HepG2 (cell line): ENCODE measurements around the gene MCEE. TPM values are rescaled to one million over a fixed set of nuclear protein-coding genes. Genes with fewer than 3 reads are reported as not detected.

Source experiments
- DDIT3 ChIP-seq: sonication (generic); formaldehyde crosslinking; IDR thresholded peaks from 2 replicates; pipeline ENCODE4 v1.4.0; 2020; ENCODE audit warnings: mild to moderate bottlenecking, missing genetic modification reagents
- DNMT3B ChIP-seq: conservative IDR thresholded peaks from 2 replicates; pipeline ENCODE4 v1.6.1; 2016; ENCODE audit warnings: missing biosample characterization, control low read depth
- FIP1L1 ChIP-seq: fragments of 200-400 bp; formaldehyde crosslinking; IDR thresholded peaks from 2 replicates; pipeline ENCODE4 v1.6.1; 2018; ENCODE audit warnings: low read depth, mild to moderate bottlenecking, low read length, moderate library complexity, borderline replicate concordance; ENCODE audit not compliant: insufficient read depth
- FOXJ3 ChIP-seq: sonication (generic); formaldehyde crosslinking; IDR thresholded peaks from 2 replicates; pipeline ENCODE4 v1.4.0; 2020; ENCODE audit warnings: missing genetic modification reagents, mild to moderate bottlenecking, borderline replicate concordance
- FOXK2 ChIP-seq: fragments of 450-650 bp; IDR thresholded peaks from 2 replicates; pipeline ENCODE4 v1.6.1; 2016
- KDM5B ChIP-seq: sonication (generic); formaldehyde crosslinking; IDR thresholded peaks from 2 replicates; pipeline ENCODE4 v1.4.0; 2020; ENCODE audit warnings: missing genetic modification reagents, mild to moderate bottlenecking, borderline replicate concordance
- KLF6 ChIP-seq: IDR thresholded peaks from 2 replicates; pipeline ENCODE4 v1.8.0; 2016; ENCODE audit warnings: missing biosample characterization, missing genetic modification reagents
- MTF1 ChIP-seq: sonication (generic); formaldehyde crosslinking; IDR thresholded peaks from 2 replicates; pipeline ENCODE4 v1.5.0; 2020; ENCODE audit warnings: missing genetic modification reagents
- PITX1 ChIP-seq: sonication (generic); formaldehyde crosslinking; IDR thresholded peaks from 2 replicates; pipeline ENCODE4 v1.5.1; 2020; ENCODE audit warnings: mild to moderate bottlenecking, missing genetic modification reagents
- PRMT3 ChIP-seq: sonication (generic); formaldehyde crosslinking; IDR thresholded peaks from 2 replicates; pipeline ENCODE4 v1.8.1; 2022; ENCODE audit warnings: low read depth, mild to moderate bottlenecking, moderate library complexity, missing genetic modification reagents, borderline replicate concordance
- RARA ChIP-seq: IDR thresholded peaks from 2 replicates; pipeline ENCODE4 v1.6.1; 2016; ENCODE audit warnings: missing genetic modification reagents, missing compliant biosample characterization
- RFXANK ChIP-seq: IDR thresholded peaks from 2 replicates; pipeline ENCODE4 v1.6.1; 2016
- SATB2 ChIP-seq: sonication (generic); formaldehyde crosslinking; IDR thresholded peaks from 2 replicates; pipeline ENCODE4 v1.5.0; 2020; ENCODE audit warnings: missing genetic modification reagents
- SCMH1 ChIP-seq: sonication (generic); formaldehyde crosslinking; IDR thresholded peaks from 2 replicates; pipeline ENCODE4 v1.9.0; 2021; ENCODE audit warnings: missing genetic modification reagents, mild to moderate bottlenecking, borderline replicate concordance
- SMARCC2 ChIP-seq: fragments of 450-650 bp; IDR thresholded peaks from 2 replicates; pipeline ENCODE4 v1.6.1; 2017; ENCODE audit warnings: antibody characterized with exemption, mild to moderate bottlenecking
- TAF15 ChIP-seq: fragments of 200-400 bp; formaldehyde crosslinking; IDR thresholded peaks from one replicate; pipeline ENCODE4 v1.6.1; 2018; ENCODE audit warnings: mild to moderate bottlenecking, low read depth, low read length; ENCODE audit not compliant: poor library complexity, severe bottlenecking
- ZBTB8A ChIP-seq: sonication (generic); formaldehyde crosslinking; IDR thresholded peaks from 2 replicates; pipeline ENCODE4 v1.4.0; 2020; ENCODE audit warnings: mild to moderate bottlenecking, low read depth, missing genetic modification reagents, borderline replicate concordance
- ZFP41 ChIP-seq: sonication (generic); formaldehyde crosslinking; IDR thresholded peaks from 2 replicates; pipeline ENCODE4 v1.4.0; 2020; ENCODE audit warnings: mild to moderate bottlenecking, missing genetic modification reagents, borderline replicate concordance
- ZHX1 ChIP-seq: sonication (generic); formaldehyde crosslinking; IDR thresholded peaks from 2 replicates; pipeline ENCODE4 v1.8.1; 2022; ENCODE audit warnings: low read depth, mild to moderate bottlenecking, missing genetic modification reagents
- ZNF205 ChIP-seq: IDR thresholded peaks from 2 replicates; pipeline ENCODE4 v1.6.1; 2018; ENCODE audit warnings: missing biosample characterization, missing genetic modification reagents
- ZNF281 ChIP-seq: sonication (generic); formaldehyde crosslinking; IDR thresholded peaks from 2 replicates; pipeline ENCODE4 v1.4.0; 2020; ENCODE audit warnings: missing genetic modification reagents, borderline replicate concordance
- ZNF362 ChIP-seq: sonication (generic); formaldehyde crosslinking; IDR thresholded peaks from 2 replicates; pipeline ENCODE4 v1.4.0; 2020; ENCODE audit warnings: missing genetic modification reagents, mild to moderate bottlenecking, borderline replicate concordance
- ZNF484 ChIP-seq: sonication (generic); formaldehyde crosslinking; IDR thresholded peaks from 2 replicates; pipeline ENCODE4 v1.5.1; 2020; ENCODE audit warnings: mild to moderate bottlenecking, low read depth, missing genetic modification reagents, borderline replicate concordance
- ZNF570 ChIP-seq: sonication (generic); formaldehyde crosslinking; IDR thresholded peaks from 2 replicates; pipeline ENCODE4 v1.4.0; 2020; ENCODE audit warnings: mild to moderate bottlenecking, missing genetic modification reagents, borderline replicate concordance
- ZNF572 ChIP-seq: sonication (generic); formaldehyde crosslinking; IDR thresholded peaks from 2 replicates; pipeline ENCODE4 v1.5.1; 2020; ENCODE audit warnings: mild to moderate bottlenecking, missing genetic modification reagents
- ZNF879 ChIP-seq: sonication (generic); formaldehyde crosslinking; IDR thresholded peaks from 2 replicates; pipeline ENCODE4 v1.8.1; 2023; ENCODE audit warnings: missing genetic modification reagents
- polyA plus RNA-seq, 8 experiments: library from polyadenylated mRNA; depleted of rRNA in 3 of 8; stranded (reverse) in 7 of 8; unstranded in 1 of 8; fragments of >200 nt; fragmentation: Illumina TruSeq in 4 of 8; extraction: Trizol in 4 of 8; gene quantifications; 2 replicates each; pipeline versions ENCODE4 v1.2.1 to v1.2.3, GENCODE V29; 2011 to 2016; ENCODE audit warnings: low read depth in 4 of 8, missing spikeins in 1 of 8, mixed read lengths in 1 of 8; ENCODE audit not compliant: insufficient read depth in 1 of 8
- total RNA-seq, 5 experiments: library from RNA; depleted of rRNA; stranded (reverse); fragments of >200 nt; fragmentation: Illumina TruSeq; extraction: Trizol; gene quantifications; 2 replicates each; pipeline ENCODE4 v1.2.3, GENCODE V29; 2016; ENCODE audit warnings: low read depth in 1 of 5

MCEE gene
- total and polyA plus RNA-seq, 2 of the 13 experiments (the other 11 are each of a cell fraction or from before 2014, with no cell fraction given): 32.0 to 66.9 TPM

GRCh38 chr2:71129902-71130151, 202 bp downstream of the MCEE start (continued):
- TF ChIP-seq ZHX1 (no peak; the same call in 1 of the 2 replicates), PITX1 (CRISPR knock-in tag) (no peak; the same call in 1 of the 2 replicates), ZBTB8A (peak; percentile 5; the same call in 1 of the 2 replicates), ZNF205 (CRISPR knock-in tag) (no peak), MTF1 (CRISPR knock-in tag) (no peak), SCMH1 (CRISPR knock-in tag) (no peak), ZFP41 (no peak), SATB2 (CRISPR knock-in tag) (no peak; the same call in 1 of the 2 replicates), SMARCC2 (no peak), FIP1L1 (no peak), PRMT3 (CRISPR knock-in tag) (no peak), RFXANK (CRISPR knock-in tag) (no peak), ZNF879 (no peak), DNMT3B (CRISPR knock-in tag) (no peak), ZNF362 (CRISPR knock-in tag) (peak; percentile 24; the same call in 1 of the 2 replicates), KLF6 (CRISPR knock-in tag) (no peak), ZNF572 (CRISPR knock-in tag) (peak; percentile 97), ZNF484 (CRISPR knock-in tag) (no peak), ZNF570 (CRISPR knock-in tag) (peak; percentile 27; the same call in 1 of the 2 replicates), ZNF281 (no peak), DDIT3 (no peak), FOXK2 (no peak), TAF15 (no peak), FOXJ3 (CRISPR knock-in tag) (no peak; the same call in none of the 2 replicates), RARA (CRISPR knock-in tag) (no peak; the same call in 1 of the 2 replicates), KDM5B (CRISPR knock-in tag) (peak; percentile 92)
